Activated T-cell treated with anti-CD3 and anti-CD28 coated beads, Interleukin-2, amount 50 U/mL, for 24 hours (primary cell): ENCODE results near the gene VWF.
A peak's percentile ranks its signal among the peaks of the same experiment; 100 is the strongest.

Experiments used
- DNase-seq: peaks from one replicate; pipeline ENCODE4 v3.0.0-alpha.2; 2020
- H3K27ac Mint-ChIP-seq: 2 replicates; pipeline ENCODE4 v1.8.0; 2020; ENCODE audit warnings: mild to moderate bottlenecking, mixed read lengths
- H3K27me3 Mint-ChIP-seq: 2 replicates; pipeline ENCODE4 v1.8.0; 2020; ENCODE audit warnings: mixed read lengths
- H3K36me3 Mint-ChIP-seq: 2 replicates; pipeline ENCODE4 v1.8.0; 2020; ENCODE audit warnings: low read depth, mixed read lengths
- H3K4me1 Mint-ChIP-seq: 2 replicates; pipeline ENCODE4 v1.8.0; 2020; ENCODE audit warnings: low read depth, mixed read lengths
- H3K4me3 Mint-ChIP-seq: 2 replicates; pipeline ENCODE4 v1.8.0; 2020; ENCODE audit warnings: mild to moderate bottlenecking, moderate library complexity, mixed read lengths
- H3K9me3 Mint-ChIP-seq: 2 replicates; pipeline ENCODE4 v1.8.0; 2020; ENCODE audit warnings: mixed read lengths

VWF gene

DNA sequence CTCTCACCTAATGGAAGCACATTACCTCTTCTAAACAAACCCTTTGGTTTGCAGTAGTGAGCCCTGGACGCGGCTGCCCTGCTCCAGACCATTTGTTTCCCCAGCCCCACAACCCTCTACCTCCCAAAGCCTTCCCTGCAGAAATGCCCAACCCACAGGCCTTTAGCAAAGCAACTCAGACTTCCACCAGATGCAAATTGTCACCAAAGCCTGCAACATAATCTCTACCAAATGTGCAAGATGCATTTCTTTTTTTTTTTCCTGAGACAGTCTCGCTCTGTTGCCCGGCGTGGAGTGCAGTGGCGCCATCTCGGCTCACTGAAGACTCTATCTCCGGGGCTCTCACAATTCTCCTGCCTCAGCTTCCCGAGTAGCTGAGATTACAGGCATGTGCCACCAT is 56.2 kb downstream of the VWF start:
- DNase-seq = no peak
- Mint-ChIP-seq H3K4me1 (peaks cover 19% of the 10 kb centered on the region), H3K27ac (no peak overlapping the region), H3K36me3 (no peaks in the 10 kb centered on the region), H3K27me3 (peaks cover 8% of the 10 kb centered on the region), H3K4me3 (no peak overlapping the region), H3K9me3 (no peaks in the 10 kb centered on the region)

DNA sequence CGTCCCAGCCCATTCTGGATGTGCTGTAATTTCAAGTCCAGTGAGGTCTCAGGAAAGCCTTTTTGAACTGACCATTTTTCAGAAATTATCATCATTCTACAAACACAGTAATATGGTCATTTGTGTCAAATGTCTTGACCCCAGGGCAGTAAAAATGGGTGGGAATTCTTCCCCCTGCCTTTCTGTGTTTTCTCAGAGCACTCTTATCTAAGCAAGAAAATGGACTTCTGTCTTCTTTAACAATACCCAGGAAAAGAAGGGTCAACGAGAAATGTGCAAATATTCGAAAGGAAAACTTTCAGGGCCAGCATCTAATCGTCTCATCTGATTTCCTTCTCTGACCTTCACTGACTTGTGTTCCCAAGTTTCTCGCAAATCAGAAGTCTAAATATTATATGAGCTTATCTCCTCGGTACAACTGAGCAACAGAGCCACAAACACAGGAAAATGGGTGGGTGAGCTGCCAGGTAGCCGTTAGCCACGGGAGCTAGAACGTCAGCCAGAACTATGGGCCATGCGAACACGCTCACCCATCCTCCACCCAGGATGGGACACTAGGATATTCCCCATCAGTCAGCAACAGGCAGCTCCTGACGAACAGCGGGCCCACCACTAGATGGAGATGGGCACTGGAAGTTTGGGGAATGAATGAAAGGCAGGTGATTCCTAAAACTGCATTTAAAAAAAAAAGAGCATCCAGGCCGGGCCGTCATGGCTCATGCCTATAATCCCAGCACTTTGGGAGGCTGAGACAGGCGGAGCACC is 57.1 kb downstream of the VWF start:
- Mint-ChIP-seq H3K27me3 (peaks cover 2% of the 10 kb centered on the region), H3K27ac (no peak overlapping the region), H3K36me3 (no peaks in the 10 kb centered on the region), H3K9me3 (no peaks in the 10 kb centered on the region), H3K4me1 (peaks cover 19% of the 10 kb centered on the region), H3K4me3 (no peak overlapping the region)
- DNase-seq = no peak

DNA sequence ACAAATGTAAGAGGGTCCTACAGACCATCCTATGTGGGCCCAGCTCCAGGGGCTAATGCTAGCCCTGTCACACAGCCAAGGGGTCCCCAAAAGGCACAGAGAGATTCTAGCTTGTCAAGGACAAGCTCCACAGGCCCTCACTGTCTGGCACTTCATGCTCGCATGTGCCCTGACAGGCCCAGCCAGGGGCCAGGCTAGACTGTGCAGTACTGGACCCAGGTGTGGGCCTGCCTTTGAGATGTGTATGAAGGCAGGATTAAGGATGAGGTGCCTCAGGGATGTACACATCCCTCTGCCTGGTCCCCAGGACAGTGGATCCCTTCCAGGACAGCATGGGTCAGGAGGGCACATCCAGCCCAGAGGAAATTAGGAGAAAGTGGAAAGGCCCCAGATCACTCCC is 57.8 kb downstream of the VWF start:
- H3K27me3 Mint-ChIP-seq = peaks cover 2% of the 10 kb centered on the region
- H3K36me3 Mint-ChIP-seq = no peaks in the 10 kb centered on the region
- no peak overlapping the region for H3K4me3 Mint-ChIP-seq

DNA sequence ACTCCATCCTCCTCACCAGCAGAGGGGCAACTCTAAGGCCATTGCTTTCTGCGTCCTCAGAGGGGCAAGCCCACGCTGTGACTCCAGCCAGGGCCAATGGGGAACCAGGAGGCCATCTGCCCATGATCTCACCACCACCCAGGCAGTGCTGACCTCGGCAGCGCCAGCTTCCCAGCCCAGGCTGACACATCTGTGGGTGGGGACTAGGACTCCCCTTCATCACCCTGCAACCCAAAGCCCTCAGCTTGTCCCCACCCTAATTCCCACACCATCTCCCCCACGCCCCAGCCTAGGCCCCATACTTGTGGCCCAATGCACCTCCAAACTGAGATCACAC is 58.6 kb downstream of the VWF start:
- Mint-ChIP-seq H3K4me1 (peaks cover 19% of the 10 kb centered on the region), H3K9me3 (no peaks in the 10 kb centered on the region), H3K36me3 (no peaks in the 10 kb centered on the region), H3K27me3 (peaks cover 2% of the 10 kb centered on the region), H3K27ac (no peak overlapping the region), H3K4me3 (no peak overlapping the region)
- no peak for DNase-seq

More for the DNA sequence above, 57.8 kb downstream of the VWF start:
- DNase-seq = no peak
- H3K4me1 Mint-ChIP-seq = peaks cover 19% of the 10 kb centered on the region
- no peak overlapping the region for H3K27ac Mint-ChIP-seq
- H3K9me3 Mint-ChIP-seq = no peaks in the 10 kb centered on the region

DNA sequence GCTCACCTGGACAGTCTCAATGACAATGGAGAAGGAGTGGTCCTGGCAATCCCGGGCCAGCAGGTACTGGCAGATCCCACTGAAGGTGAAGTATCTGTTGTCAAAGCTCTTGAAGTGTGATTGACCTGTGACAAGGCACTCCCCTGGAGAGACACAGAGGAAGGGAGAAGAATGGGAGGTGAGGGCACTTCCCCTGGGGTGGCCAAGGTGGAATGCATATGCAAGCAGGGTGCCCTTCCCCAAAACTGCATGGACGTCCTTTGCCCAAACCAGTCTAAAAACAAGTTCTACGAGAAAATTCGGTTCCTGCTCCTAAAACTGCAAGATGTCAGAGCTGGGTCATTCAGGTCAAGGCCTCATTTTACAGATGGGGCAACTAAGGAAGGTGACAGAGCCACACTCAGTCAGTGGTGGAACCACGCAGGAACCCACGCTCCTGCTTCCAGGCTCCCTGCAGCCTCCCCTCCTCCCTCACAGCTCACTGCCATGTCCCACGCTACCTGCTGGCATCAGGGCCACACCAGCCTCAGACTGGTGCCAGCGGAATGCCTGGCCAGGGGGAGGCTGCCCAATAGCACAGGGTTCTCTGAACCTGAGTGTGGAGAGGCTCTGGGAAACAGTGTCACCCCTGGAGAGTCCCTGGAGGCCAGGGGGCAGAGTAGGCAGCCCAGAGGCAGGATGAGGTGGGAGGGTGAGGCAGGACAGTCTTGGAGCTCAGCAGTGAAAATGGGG is 59.2 kb downstream of the VWF start:
- DNase-seq = no peak
- Mint-ChIP-seq H3K27me3 (peaks cover 2% of the 10 kb centered on the region), H3K36me3 (no peaks in the 10 kb centered on the region), H3K4me3 (no peak overlapping the region), H3K4me1 (peaks cover 16% of the 10 kb centered on the region), H3K27ac (no peak overlapping the region), H3K9me3 (no peaks in the 10 kb centered on the region)

DNA sequence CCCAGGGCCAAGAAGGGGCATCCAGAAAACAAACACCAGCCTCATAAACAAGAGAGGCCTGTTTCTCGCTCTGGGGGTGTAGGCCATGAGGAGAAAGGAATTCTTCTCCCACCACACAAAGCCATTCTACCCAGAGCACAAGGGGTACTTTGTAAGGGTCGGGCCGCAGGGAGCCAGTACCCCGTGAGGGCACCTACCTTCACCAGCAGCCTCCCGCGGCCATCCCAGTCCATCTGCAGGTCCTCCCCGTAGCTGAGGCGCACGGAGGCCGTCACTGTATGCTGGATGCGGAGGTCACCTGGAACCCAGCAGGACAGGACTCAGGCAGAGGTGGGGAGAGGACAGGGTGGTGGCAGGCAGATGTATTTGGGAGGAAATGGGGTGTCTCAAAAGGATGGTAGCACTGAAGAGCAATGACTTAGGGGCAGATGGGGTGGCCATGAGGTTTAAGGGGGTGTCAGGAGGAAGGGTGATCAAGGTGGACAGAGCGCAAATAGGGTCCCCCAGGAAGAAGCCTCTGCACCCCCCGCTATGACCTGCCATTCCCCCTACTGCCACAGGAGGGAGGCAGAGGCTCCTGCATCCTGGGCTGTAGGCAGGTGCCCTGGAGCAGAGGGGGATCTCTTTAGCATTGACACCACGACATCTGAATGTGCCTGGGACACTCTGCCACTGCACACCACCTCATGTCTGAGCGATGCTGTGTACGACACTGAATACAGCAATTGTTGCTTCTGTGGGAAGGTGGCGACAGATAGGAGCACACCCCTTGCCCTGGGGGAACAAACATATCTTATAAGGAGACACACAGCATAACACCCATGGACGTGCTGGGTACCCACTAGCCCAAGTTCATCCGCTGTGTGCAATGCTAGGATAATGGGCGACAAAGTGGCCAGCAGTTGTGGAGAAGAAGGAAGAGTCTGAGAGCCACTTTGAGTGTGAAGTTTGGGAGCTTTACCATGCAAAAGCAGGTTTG is 61.4 kb downstream of the VWF start:
- Mint-ChIP-seq H3K4me3 (no peak overlapping the region), H3K27ac (no peak overlapping the region), H3K36me3 (no peaks in the 10 kb centered on the region), H3K27me3 (peaks cover 6% of the 10 kb centered on the region), H3K9me3 (no peaks in the 10 kb centered on the region), H3K4me1 (no peaks in the 10 kb centered on the region)
- peak; percentile 79 for DNase-seq

DNA sequence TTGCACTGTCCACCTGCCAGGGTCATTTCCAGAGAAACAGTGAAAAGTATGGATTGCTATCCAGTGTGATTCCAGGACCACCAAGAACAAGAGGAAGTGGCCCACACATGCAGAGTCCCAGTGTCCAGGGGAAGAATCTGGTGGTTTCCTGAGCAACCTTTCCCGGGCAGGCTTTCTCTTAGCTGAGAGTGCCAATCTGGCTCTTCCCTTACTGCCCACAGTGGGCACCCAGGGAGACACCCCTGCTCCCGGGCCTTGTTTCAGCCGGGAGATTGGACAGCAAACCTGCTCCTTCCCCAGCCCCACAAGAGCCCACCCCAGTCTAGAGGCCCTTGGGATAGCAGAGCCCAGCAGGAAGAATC is 62.1 kb downstream of the VWF start:
- DNase-seq = no peak
- Mint-ChIP-seq H3K36me3 (no peaks in the 10 kb centered on the region), H3K27ac (no peak overlapping the region), H3K4me1 (no peaks in the 10 kb centered on the region), H3K4me3 (no peak overlapping the region), H3K27me3 (peaks cover 8% of the 10 kb centered on the region), H3K9me3 (no peaks in the 10 kb centered on the region)

DNA sequence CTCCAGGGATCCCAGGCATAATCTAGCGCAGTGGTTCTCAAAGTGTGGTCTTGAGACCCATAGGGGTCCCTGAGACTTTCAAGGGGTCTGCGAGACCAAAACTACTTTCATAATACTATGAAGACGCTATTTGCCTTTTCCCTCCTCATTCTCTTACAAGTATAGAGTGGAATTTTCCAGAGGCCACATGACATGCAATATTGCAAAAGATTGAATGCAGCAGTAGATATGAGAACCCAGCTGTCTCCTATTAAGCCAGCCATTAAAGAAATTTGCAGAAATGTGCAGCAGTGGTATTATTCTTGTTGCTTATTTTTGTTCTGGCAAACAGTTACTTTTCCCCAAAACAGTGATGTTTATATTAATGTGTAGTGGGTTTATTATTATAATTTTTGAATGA is 62.8 kb downstream of the VWF start:
- no peak for DNase-seq
- Mint-ChIP-seq H3K9me3 (no peaks in the 10 kb centered on the region), H3K27ac (no peak overlapping the region), H3K27me3 (peaks cover 10% of the 10 kb centered on the region), H3K4me3 (no peak overlapping the region), H3K4me1 (peaks cover 4% of the 10 kb centered on the region), H3K36me3 (no peaks in the 10 kb centered on the region)

DNA sequence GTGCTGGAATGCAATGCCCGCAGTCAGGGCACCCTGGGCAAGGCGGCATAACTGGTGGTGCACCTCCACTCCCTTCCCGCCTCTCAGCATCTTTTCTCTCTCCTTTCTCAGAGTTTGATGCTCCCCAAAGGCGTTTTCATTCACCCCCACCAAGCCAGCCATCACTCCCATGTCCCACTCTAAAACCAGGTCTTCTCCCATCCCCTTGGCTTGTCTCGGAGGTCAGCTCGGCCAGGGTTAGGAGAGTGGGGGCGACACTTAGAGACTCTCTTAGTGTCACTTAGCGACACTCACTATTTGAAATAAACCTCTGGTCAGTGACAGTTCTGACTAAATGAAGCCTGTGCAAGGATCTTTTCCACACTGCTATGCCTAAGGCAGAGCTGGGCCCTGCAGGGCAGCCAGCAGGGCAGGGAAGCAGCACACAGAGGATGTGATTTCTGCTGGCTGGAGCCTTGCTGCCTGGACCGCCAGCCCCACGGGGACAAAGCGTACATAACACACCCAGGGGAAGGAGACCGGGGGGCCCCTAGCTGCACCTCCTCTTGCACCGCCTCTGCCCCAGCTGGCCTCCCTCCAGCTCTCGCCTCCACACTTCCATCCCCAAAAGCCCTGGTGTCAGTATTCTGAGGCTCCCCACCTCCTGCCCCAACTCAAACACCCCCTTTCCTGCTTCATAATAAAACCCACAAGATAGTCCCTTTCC is 64.5 kb downstream of the VWF start:
- H3K27ac Mint-ChIP-seq = no peak overlapping the region
- peaks cover 20% of the 10 kb centered on the region for H3K27me3 Mint-ChIP-seq
- DNase-seq = no peak
- no peaks in the 10 kb centered on the region for H3K9me3 Mint-ChIP-seq
- no peak overlapping the region for H3K4me3 Mint-ChIP-seq
- no peaks in the 10 kb centered on the region for H3K36me3 Mint-ChIP-seq
- peaks cover 7% of the 10 kb centered on the region for H3K4me1 Mint-ChIP-seq

DNA sequence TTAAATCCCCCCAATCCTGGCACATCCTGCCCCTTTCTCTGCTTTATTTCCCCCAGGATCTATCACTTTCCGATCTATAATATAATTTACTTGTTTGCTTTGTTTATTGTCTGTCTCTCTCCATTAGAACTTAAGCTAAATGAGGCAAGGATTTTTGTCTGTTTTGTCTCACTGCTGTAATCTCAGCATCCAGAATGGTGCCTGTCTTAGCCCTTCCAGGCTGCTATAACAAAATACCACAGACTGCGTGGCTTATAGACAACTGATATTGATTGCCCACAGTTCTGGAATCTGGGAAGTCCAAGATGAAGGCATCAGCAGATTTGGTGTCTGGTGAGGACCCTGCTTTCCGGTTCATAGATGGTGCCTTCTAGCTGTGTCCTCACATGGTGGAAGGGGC is 65.2 kb downstream of the VWF start:
- Mint-ChIP-seq H3K36me3 (no peaks in the 10 kb centered on the region), H3K4me1 (peaks cover 7% of the 10 kb centered on the region), H3K27ac (no peak overlapping the region), H3K9me3 (no peaks in the 10 kb centered on the region), H3K27me3 (peaks cover 20% of the 10 kb centered on the region), H3K4me3 (no peak overlapping the region)
- DNase-seq = no peak

DNA sequence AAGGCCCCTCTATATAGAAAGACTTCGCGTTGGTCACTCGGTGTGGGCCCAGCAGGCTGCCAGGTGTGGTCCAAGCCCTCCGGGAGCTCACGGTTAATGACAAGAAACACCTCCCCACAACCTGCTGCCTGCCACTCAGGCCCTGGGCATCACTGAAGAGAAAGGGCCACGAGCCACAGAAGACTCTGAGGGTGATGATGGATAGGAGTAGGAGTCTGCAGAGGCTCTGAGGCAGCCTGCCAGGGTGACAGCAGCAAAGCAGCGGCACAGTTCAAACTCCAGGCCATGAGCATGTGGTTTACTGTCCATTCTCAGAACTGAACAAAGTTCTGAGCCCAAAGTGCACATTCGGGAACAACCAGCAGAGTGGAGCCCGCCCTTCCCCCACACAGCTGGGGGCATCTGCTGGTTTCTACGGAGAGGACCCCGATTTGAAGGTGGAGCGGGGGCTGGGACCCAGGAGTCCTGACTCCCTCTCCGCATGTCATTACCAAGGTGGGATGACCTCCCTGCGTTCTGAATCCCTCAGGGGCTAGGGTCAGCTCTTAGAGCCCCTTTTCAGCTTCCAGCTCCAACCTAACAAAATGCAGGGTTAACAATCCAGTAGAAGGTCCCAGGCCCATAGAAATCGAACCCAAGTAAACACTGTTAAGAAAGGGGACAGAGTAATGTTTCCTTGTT is 65.8 kb downstream of the VWF start:
- H3K27ac Mint-ChIP-seq = no peak overlapping the region
- peaks cover 20% of the 10 kb centered on the region for H3K27me3 Mint-ChIP-seq
- H3K36me3 Mint-ChIP-seq = no peaks in the 10 kb centered on the region
- no peak for DNase-seq
- H3K4me3 Mint-ChIP-seq = no peak overlapping the region
- H3K9me3 Mint-ChIP-seq = no peaks in the 10 kb centered on the region
- peaks cover 7% of the 10 kb centered on the region for H3K4me1 Mint-ChIP-seq

DNA sequence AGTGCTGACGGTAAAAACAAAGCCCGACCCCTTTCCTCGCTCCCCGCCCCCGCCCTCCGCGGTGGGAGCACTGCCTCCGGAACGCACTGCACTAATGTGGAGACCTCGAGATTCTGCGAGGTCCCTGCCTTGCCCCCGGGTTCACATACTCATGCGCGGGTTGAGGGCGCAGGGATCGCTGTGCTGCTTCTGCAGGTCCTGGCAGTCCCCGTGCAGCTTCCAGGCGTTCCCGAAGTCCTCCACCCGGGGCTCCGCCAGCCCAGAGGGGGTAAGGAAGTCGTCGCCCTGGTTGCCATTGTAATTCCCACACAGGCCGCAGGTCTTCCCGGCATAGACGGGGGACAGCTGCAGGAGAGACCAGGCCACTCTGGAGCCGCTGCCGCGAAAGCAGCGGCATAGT is 66.8 kb downstream of the VWF start:
- no peaks in the 10 kb centered on the region for H3K9me3 Mint-ChIP-seq
- H3K36me3 Mint-ChIP-seq = no peaks in the 10 kb centered on the region
- DNase-seq = no peak
- H3K27ac Mint-ChIP-seq = no peak overlapping the region
- H3K27me3 Mint-ChIP-seq = peaks cover 20% of the 10 kb centered on the region
- peaks cover 7% of the 10 kb centered on the region for H3K4me1 Mint-ChIP-seq
- H3K4me3 Mint-ChIP-seq = no peak overlapping the region

DNA sequence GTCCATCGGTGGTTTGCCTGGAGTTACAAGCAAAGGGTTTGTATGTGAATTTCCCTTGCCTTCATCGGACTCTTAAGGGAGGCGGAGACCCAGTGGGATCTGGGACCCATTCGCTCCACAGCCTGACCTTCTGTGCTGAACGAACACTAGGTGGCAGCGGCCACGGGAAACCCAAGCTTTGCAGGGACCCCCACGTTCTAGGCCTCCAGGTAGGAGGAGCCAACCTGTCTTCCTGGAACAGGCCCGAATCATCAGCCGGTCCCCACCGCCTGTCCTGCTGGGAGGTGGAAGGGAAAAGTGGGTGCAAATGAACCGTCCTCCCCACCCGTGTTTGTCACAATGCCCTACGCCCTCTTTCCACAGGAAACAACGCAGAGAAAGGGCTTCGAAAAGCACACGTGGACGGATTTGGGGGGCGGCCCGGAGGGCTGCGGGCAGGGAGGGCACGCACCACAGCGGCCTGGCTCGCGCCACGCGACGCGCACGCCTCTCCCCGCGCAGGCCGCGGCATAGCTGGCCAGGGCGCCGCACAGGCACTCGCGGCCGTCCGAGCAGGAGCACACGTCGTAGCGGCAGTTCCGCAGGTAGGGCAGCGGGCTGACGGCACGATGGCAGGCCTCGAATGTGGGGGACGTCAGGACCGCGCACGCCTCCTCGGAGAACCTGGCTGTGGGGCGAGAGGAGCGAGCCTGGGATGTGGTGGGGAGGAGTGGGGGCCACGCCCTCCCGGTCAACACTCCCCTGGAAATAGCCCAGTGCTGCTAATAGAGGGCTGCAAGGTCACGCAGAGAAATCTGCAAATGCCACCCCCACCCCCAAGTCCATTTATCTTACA is 67.8 kb downstream of the VWF start:
- no peak overlapping the region for H3K27ac Mint-ChIP-seq
- peak overlapping the region; percentile 46 for H3K4me3 Mint-ChIP-seq
- DNase-seq = peak; percentile 65
- H3K9me3 Mint-ChIP-seq = no peaks in the 10 kb centered on the region
- H3K36me3 Mint-ChIP-seq = no peaks in the 10 kb centered on the region
- peaks cover 7% of the 10 kb centered on the region for H3K4me1 Mint-ChIP-seq
- peaks cover 20% of the 10 kb centered on the region for H3K27me3 Mint-ChIP-seq
